Erythroblast (primary cell): ENCODE results near the gene CTU2.

ENCODE experiments used
- DNase-seq, 2 experiments: peaks; one replicate each; lab custom pipeline; 2025; lab: John Stamatoyannopoulos, UW
- GATA1 ChIP-seq: IDR thresholded peaks from 2 replicates; pipeline ENCODE4 v1.6.1; 2011; ENCODE audit warnings: low read depth, mild to moderate bottlenecking, control low read depth, low read length, moderate library complexity
- POLR2A ChIP-seq: IDR thresholded peaks from 2 replicates; pipeline ENCODE4 v1.6.1; 2011; ENCODE audit warnings: mild to moderate bottlenecking, low read length

The CTU2 gene

DNA sequence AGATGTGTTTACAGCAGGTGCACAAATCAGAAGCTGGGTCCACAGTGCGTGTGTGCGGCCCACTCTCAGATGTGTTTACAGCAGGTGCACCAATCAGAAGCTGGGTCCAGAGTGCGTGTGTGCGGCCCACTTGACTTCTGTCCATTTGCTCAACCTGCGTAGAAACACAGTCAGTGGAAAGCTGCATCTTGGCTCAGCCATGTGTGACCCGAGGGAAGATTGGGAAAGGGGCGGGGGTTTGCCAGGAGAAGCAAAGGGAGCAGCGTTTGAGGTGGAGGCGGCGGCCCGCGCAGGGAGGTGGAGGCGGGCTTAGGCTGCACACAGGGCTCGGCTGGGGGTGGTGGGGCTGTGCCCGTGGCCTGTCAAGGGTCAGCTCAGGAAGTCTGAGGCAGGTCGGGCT is 4.3 kb downstream of the CTU2 start:
- DNase-seq, result no peak
- TF ChIP-seq POLR2A (no peak), GATA1 (no peak)

DNA sequence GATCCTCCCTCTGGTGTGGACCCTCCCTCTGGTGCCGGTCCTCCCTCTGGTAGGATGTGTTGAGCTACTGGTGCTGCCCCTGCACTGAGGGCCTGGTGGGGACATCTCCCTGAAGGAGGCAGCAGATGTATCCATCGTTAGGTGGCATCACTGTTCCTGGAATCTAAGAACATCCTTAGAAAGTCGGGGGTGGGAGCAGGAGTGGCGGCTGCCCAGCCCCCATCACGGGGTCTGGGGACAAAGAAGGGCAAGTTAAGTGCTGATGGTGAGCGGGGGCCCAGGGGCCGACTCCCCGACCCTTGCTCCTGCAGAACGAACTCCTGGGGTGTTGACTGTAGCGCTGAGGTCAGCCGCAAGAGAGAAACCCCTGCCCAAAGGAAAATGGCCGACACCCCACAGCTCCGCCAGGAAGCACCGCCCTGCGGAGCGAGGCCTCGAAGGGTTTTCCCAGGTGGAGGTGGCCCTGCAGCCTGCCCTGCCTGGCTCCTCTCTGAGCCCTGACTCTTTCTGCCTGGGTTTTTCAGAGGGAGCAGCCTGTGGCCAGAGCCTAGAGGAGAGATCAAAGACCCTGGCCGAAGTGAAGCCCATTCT is 5.5 kb downstream of the CTU2 start:
- no peak for DNase-seq
- TF ChIP-seq POLR2A (no peak), GATA1 (no peak)

DNA sequence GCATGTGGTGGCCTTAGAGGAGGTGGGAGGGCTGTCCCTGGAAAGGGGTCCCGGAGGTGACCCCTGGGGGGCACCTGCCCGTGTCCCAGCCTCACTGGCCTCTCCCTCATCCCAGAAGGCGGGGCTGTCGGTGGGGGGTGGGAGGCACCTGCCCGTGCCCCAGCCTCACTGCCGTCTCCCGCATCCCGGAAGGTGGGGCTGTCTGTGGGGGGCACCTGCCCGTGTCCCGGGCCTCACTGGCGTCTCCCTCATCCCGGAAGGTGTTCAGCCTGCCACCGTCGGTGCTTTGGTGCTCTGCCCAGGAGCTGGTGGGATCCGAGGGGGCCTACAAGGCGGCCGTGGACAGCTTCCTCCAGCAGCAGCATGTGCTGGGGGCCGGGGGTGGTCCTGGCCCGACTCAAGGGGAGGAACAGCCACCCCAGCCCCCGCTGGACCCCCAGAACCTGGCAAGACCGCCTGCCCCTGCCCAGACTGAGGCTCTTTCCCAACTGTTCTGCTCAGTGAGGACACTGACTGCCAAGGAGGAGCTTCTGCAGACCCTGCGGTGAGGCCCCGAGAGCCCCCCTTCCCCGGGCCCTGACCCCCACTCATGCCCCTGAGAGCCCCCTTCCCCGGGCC is 6.2 kb downstream of the CTU2 start:
- DNase-seq, result no peak
- TF ChIP-seq GATA1 (no peak), POLR2A (no peak)

GRCh38 chr16:88713054-88713453 is 6.8 kb downstream of the CTU2 start:
- TF ChIP-seq POLR2A, result no peak
- no peak for TF ChIP-seq GATA1
- no peak for DNase-seq

- TF ChIP-seq POLR2A (no peak), GATA1 (no peak)
- peak in 1 of 2 experiments; percentile 21 for DNase-seq
These were observed 7.5 kb downstream of the CTU2 start for GRCh38 chr16:88713568-88714419.

GRCh38 chr16:88714420-88715302 is 8.4 kb downstream of the CTU2 start:
- no peak for DNase-seq
- no peak for TF ChIP-seq GATA1
- TF ChIP-seq POLR2A, result no peak

- no peak for TF ChIP-seq POLR2A
- no peak for DNase-seq
These were observed 9.2 kb downstream of the CTU2 start for GRCh38 chr16:88715312-88716190.

DNA sequence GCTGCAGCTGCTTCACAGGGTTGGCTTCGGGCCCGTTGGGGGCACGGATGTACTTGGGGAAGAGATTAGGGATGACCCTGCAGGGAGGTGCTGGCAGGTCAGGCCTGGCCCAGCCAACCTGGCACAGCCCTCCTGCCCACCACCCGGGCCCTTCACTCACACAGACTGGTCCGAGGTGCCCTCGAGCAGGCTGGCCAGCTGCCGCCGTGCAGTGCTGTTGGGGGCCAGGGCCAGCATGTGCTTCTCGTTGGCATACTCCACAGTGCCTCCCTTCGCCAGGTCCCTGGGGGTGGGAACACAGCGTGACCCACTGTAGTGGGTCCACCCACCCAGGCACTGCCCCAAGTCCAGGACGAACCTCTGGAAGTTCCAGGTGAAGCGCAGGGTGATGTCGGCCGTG is 9.9 kb downstream of the CTU2 start:
- TF ChIP-seq GATA1 (no peak), POLR2A (no peak)
- no peak for DNase-seq

GRCh38 chr16:88716601-88717001 is 10.3 kb downstream of the CTU2 start:
- no peak for DNase-seq
- no peak for TF ChIP-seq POLR2A
- no peak for TF ChIP-seq GATA1

- DNase-seq, result no peak
- TF ChIP-seq POLR2A (no peak), GATA1 (no peak)
These were observed 11.9 kb downstream of the CTU2 start for GRCh38 chr16:88718178-88718577.

DNA sequence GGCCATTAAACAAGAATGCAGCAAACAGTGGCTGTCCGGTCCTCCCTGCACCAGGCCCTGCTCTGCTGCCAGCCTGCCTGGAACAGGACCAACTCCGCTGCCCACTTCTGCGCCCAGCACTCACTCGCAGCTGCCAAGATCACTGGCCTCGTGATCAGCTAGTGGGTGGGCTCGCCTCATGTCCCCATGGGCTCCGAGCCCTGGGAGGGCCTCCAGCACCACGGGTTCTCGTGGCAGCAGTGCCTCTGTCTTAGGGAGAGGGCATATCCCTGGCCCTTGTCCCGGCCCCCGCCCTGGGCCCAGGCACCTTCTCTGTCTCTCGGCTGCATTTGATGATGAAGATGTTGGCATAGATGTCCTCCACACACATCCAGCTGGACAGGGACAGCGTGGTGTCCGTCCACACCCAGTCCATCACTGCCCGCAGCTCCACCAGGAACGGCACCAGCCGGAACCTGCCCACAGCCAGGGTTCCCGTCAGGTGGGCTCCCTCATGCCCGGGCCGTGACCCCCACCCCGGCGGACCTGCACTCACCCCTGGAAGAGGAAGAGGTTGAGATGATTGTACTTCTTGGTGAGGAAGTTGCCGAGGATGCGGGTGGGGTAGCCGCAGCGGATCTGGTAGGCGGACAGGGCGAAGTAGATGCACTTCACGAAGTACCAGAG is 13.1 kb downstream of the CTU2 start:
- DNase-seq, result no peak
- TF ChIP-seq POLR2A (no peak), GATA1 (no peak)

DNA sequence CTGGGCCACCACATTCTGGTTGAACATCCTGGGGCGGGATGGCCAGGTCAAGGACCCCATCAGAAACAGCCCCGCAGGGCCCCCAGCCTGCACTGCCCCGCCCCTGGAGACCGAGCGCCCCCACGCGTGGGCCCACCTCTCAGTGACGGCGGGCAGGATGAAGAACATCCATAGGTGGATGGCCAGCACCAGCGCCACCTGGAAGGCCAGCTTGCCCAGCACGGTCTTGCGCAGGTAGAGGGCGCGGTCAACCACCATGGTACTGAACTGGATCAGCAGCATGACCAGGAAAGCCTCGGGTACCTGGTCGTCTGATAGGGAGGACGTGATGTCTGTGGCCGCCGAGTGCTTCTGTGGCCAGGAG is 13.6 kb downstream of the CTU2 start:
- DNase-seq, result no peak
- TF ChIP-seq GATA1 (no peak), POLR2A (no peak)

GRCh38 chr16:88720396-88720970 is 14.2 kb downstream of the CTU2 start:
- TF ChIP-seq GATA1, result no peak
- TF ChIP-seq POLR2A, result no peak
- DNase-seq, result no peak
